ENCODE results near the gene CDCA7L.

- TF ChIP-seq MEIS1 (CRISPR knock-in tag; IDR thresholded peaks at IDR 0.05; ENCODE audit: borderline replicate concordance) (no peak), CTCF (tag by site-specific recombination; IDR thresholded peaks at IDR 0.05) (no peak), ZBTB7A (tag by site-specific recombination; IDR thresholded peaks at IDR 0.05; ENCODE audit: low read depth) (no peak), ZFP69B (tag by site-specific recombination; IDR thresholded peaks at IDR 0.05) (no peak), SP3 (tag by site-specific recombination; IDR thresholded peaks at IDR 0.05) (no peak), SP2 (tag by site-specific recombination; IDR thresholded peaks at IDR 0.05) (no peak), ZNF274 (IDR thresholded peaks at IDR 0.05; ENCODE audit: low read length) (no peak), ZNF274 (tag by site-specific recombination; IDR thresholded peaks at IDR 0.05; ENCODE audit: borderline replicate concordance) (no peak), ZNF24 (tag by site-specific recombination; IDR thresholded peaks at IDR 0.05) (no peak), ZNF121 (tag by site-specific recombination; IDR thresholded peaks at IDR 0.05) (peak; percentile 63; the same call in 1 of the 2 replicates), ZNF701 (tag by site-specific recombination; IDR thresholded peaks at IDR 0.05) (no peak), ZNF585B (tag by site-specific recombination; IDR thresholded peaks at IDR 0.05) (no peak), GLI4 (tag by site-specific recombination; IDR thresholded peaks at IDR 0.05) (no peak)
- TF ChIP-seq, protein P1, sequence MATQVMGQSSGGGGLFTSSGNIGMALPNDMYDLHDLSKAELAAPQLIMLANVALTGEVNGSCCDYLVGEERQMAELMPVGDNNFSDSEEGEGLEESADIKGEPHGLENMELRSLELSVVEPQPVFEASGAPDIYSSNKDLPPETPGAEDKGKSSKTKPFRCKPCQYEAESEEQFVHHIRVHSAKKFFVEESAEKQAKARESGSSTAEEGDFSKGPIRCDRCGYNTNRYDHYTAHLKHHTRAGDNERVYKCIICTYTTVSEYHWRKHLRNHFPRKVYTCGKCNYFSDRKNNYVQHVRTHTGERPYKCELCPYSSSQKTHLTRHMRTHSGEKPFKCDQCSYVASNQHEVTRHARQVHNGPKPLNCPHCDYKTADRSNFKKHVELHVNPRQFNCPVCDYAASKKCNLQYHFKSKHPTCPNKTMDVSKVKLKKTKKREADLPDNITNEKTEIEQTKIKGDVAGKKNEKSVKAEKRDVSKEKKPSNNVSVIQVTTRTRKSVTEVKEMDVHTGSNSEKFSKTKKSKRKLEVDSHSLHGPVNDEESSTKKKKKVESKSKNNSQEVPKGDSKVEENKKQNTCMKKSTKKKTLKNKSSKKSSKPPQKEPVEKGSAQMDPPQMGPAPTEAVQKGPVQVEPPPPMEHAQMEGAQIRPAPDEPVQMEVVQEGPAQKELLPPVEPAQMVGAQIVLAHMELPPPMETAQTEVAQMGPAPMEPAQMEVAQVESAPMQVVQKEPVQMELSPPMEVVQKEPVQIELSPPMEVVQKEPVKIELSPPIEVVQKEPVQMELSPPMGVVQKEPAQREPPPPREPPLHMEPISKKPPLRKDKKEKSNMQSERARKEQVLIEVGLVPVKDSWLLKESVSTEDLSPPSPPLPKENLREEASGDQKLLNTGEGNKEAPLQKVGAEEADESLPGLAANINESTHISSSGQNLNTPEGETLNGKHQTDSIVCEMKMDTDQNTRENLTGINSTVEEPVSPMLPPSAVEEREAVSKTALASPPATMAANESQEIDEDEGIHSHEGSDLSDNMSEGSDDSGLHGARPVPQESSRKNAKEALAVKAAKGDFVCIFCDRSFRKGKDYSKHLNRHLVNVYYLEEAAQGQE (tag by site-specific recombination; IDR thresholded peaks at IDR 0.05) = no peak
- TF ChIP-seq, protein P2, sequence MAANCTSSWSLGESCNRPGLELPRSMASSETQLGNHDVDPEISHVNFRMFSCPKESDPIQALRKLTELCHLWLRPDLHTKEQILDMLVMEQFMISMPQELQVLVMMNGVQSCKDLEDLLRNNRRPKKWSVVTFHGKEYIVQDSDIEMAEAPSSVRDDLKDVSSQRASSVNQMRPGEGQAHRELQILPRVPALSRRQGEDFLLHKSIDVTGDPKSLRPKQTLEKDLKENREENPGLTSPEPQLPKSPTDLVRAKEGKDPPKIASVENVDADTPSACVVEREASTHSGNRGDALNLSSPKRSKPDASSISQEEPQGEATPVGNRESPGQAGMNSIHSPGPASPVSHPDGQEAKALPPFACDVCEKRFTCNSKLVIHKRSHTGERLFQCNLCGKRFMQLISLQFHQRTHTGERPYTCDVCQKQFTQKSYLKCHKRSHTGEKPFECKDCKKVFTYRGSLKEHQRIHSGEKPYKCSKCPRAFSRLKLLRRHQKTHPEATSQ (tag by site-specific recombination; IDR thresholded peaks at IDR 0.05) = no peak
Observed at GRCh38 chr7:21926448-21926847, 19.3 kb downstream of the CDCA7L start.
